ENCODE results near the gene PDE6C.

The PDE6C gene

GRCh38 chr10:93608421-93608820 is 3.9 kb upstream of the PDE6C start:
- TF ChIP-seq CTCF (IDR thresholded peaks at IDR 0.05; ENCODE audit: low read depth, low read length, missing control alignments): no peak
- no peak for DNase-seq (ENCODE audit: low read depth)
- H3K4me3 ChIP-seq (ENCODE audit: low read depth, low read length): no peak overlapping the region

DNA sequence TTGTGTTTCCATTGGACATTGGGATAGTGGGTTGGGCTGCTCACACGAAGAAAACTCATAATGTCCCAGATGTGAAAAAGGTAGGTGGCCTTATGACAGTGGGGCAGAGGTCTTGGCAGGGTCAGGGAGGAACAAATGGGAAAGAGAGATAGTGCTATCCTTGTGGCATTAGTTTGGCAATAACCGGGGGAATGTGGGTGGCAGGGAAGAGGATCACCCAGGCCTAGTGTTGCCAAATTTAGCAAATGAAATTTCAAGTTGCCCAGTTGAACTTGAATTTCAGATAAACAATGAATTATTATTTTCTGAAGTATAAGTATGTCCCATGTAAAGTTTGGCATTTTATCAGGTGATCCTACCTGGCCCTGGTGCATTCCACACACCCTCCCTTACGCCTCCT is 789 bp downstream of the PDE6C start:
- no peak overlapping the region for H3K4me3 ChIP-seq (ENCODE audit: low read depth, low read length)
- no peak for DNase-seq (ENCODE audit: low read depth)
- TF ChIP-seq CTCF (IDR thresholded peaks at IDR 0.05; ENCODE audit: low read depth, low read length, missing control alignments): no peak

GRCh38 chr10:93614101-93614825 is 1.9 kb downstream of the PDE6C start:
- H3K4me3 ChIP-seq (ENCODE audit: low read depth, low read length): no peak overlapping the region
- TF ChIP-seq CTCF (IDR thresholded peaks at IDR 0.05; ENCODE audit: low read depth, low read length, missing control alignments): no peak
- DNase-seq (ENCODE audit: low read depth): no peak

GRCh38 chr10:93615576-93616235 is 3.4 kb downstream of the PDE6C start:
- DNase-seq (ENCODE audit: low read depth): no peak
- no peak overlapping the region for H3K4me3 ChIP-seq (ENCODE audit: low read depth, low read length)
- TF ChIP-seq CTCF (IDR thresholded peaks at IDR 0.05; ENCODE audit: low read depth, low read length, missing control alignments): no peak

DNA sequence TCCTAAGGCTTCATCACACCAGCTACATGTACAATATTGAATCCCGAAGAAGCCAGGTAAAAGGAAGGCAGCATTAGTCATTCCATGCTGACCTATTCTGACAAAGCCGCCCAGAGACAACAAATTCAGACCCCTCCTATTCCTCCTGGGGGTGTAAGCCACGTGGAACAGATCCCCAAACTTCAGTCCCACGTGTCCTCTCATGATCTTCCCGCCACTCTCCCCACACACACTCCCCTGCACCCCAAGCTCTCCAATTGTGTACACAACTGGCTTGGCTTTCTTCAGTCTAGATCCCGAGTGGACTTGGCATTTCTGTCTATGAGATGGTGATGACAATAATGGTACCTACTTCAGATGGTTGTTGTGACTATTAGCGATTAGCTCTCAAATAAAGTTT is 8.6 kb downstream of the PDE6C start:
- no peak for DNase-seq (ENCODE audit: low read depth)

DNA sequence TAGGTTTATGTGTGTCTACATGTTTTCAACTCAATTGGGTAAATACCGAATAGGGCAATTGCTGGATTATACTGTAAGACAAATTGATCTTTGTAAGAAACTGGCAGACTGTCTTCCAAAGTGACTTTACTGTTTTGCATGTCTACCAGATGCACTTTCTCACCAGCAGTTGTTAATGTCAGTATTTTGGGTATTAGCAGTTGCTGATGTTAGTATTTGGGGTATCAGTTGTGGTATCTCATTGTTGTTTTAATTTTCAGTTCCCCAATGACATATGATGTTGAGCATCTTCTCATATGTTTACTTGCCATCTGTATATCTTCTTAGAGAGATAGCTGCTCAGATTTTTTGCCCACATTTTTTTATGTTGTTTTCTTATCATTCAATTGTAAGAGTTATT is 10.6 kb downstream of the PDE6C start:
- peak; percentile 12 for DNase-seq (ENCODE audit: low read depth)
- H3K4me3 ChIP-seq (ENCODE audit: low read depth, low read length): no peak overlapping the region
- TF ChIP-seq CTCF (IDR thresholded peaks at IDR 0.05; ENCODE audit: low read depth, low read length, missing control alignments): no peak

More for the DNA sequence above, 8.6 kb downstream of the PDE6C start:
- TF ChIP-seq CTCF (IDR thresholded peaks at IDR 0.05; ENCODE audit: low read depth, low read length, missing control alignments): no peak
- no peak overlapping the region for H3K4me3 ChIP-seq (ENCODE audit: low read depth, low read length)

- DNase-seq (ENCODE audit: low read depth): no peak
- TF ChIP-seq CTCF (IDR thresholded peaks at IDR 0.05; ENCODE audit: low read depth, low read length, missing control alignments): no peak
- H3K4me3 ChIP-seq (ENCODE audit: low read depth, low read length): no peak overlapping the region
Measured at GRCh38 chr10:93628858-93629257, 16.5 kb downstream of the PDE6C start.

All from GM12864 (cell line).